Dendritic cell treated with granulocyte-macrophage colony-stimulating factor and Interleukin-4, amounts not matched to agents 40 ng/mL and 50 ng/mL, for 4 days (primary cell): Measurements from ENCODE around the gene TAF15.
A peak's percentile ranks its signal among the peaks of the same experiment; 100 is the strongest.

Experiments
- H3K27ac Mint-ChIP-seq: one replicate; pipeline ENCODE4 v1.8.0; 2022; ENCODE audit warnings: mild to moderate bottlenecking, mixed read lengths
- H3K27me3 Mint-ChIP-seq: one replicate; pipeline ENCODE4 v1.8.0; 2022; ENCODE audit warnings: mild to moderate bottlenecking, mixed read lengths
- H3K36me3 Mint-ChIP-seq: one replicate; pipeline ENCODE4 v1.8.0; 2022; ENCODE audit warnings: low read depth, mixed read lengths
- H3K4me1 Mint-ChIP-seq: one replicate; pipeline ENCODE4 v1.8.0; 2022; ENCODE audit warnings: low read depth, mixed read lengths
- H3K4me3 Mint-ChIP-seq: one replicate; pipeline ENCODE4 v1.8.0; 2022; ENCODE audit warnings: mild to moderate bottlenecking, moderate library complexity, mixed read lengths
- H3K9me3 Mint-ChIP-seq: one replicate; pipeline ENCODE4 v1.8.0; 2022; ENCODE audit warnings: mixed read lengths
- intact Hi-C: fragments of 100-400 bp; cut with micrococcal nuclease; formaldehyde crosslinking; loops from one replicate; pipeline ENCODE4 v1.15.0; 2022

TAF15 gene

GRCh38 chr17:35773679-35774425, 35.4 kb upstream of the TAF15 start:
- H3K9me3 Mint-ChIP-seq = no peaks in the 10 kb centered on the region
- H3K27ac Mint-ChIP-seq = no peak overlapping the region
- H3K4me1 Mint-ChIP-seq = peaks cover 24% of the 10 kb centered on the region
- no peak overlapping the region for H3K4me3 Mint-ChIP-seq
- intact Hi-C loops = no loop called here
- H3K36me3 Mint-ChIP-seq = no peaks in the 10 kb centered on the region
- H3K27me3 Mint-ChIP-seq = peaks cover 35% of the 10 kb centered on the region

- Mint-ChIP-seq H3K27ac (no peak overlapping the region), H3K27me3 (peaks cover 36% of the 10 kb centered on the region), H3K4me1 (peaks cover 24% of the 10 kb centered on the region), H3K4me3 (no peak overlapping the region), H3K9me3 (no peaks in the 10 kb centered on the region), H3K36me3 (no peaks in the 10 kb centered on the region)
- intact Hi-C loops = no loop called here
These were observed 34.8 kb upstream of the TAF15 start for GRCh38 chr17:35774499-35774898.

GRCh38 chr17:35775039-35775438, 34.2 kb upstream of the TAF15 start:
- no peak overlapping the region for H3K4me3 Mint-ChIP-seq
- no peak overlapping the region for H3K27ac Mint-ChIP-seq
- peaks cover 36% of the 10 kb centered on the region for H3K27me3 Mint-ChIP-seq
- peaks cover 24% of the 10 kb centered on the region for H3K4me1 Mint-ChIP-seq
- intact Hi-C loops = no loop called here
- H3K9me3 Mint-ChIP-seq = no peaks in the 10 kb centered on the region
- H3K36me3 Mint-ChIP-seq = no peaks in the 10 kb centered on the region

GRCh38 chr17:35775583-35775982, 33.7 kb upstream of the TAF15 start:
- H3K9me3 Mint-ChIP-seq = no peaks in the 10 kb centered on the region
- no peaks in the 10 kb centered on the region for H3K36me3 Mint-ChIP-seq
- H3K27me3 Mint-ChIP-seq = peaks cover 38% of the 10 kb centered on the region
- no peak overlapping the region for H3K4me3 Mint-ChIP-seq
- peaks cover 24% of the 10 kb centered on the region for H3K4me1 Mint-ChIP-seq
- intact Hi-C loops = no loop called here
- no peak overlapping the region for H3K27ac Mint-ChIP-seq

DNA sequence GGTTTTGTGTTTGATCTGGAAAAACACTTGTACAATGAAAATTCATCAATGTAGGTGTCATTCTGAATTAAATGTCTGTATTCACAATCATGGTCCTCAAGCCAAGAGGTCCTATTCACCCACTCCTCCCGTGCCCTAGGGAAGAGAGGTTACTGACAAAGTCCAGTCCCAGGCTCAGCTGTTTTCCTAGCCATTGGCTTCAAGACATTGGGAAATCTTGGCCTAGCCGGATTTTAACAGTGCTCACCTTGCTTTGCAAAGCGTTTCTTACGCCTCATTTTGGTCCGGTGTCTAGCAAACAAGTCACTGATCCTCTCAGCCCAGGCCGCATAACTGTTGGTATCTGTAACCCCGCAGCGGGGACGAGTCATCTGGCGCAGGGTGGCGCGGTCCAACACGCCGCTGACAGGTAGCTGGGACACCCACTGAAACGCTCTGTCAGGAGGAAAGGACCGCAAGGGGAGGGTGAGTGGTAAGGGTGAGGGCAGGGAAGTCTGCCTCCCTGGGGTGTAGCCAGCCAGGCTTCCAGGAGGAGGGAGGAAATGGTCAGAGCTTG, 30.6 kb upstream of the TAF15 start:
- intact Hi-C loops = no loop called here
- H3K9me3 Mint-ChIP-seq = no peaks in the 10 kb centered on the region
- peaks cover 24% of the 10 kb centered on the region for H3K4me1 Mint-ChIP-seq
- H3K27ac Mint-ChIP-seq = no peak overlapping the region
- H3K27me3 Mint-ChIP-seq = peaks cover 36% of the 10 kb centered on the region
- no peaks in the 10 kb centered on the region for H3K36me3 Mint-ChIP-seq
- no peak overlapping the region for H3K4me3 Mint-ChIP-seq

GRCh38 chr17:35780950-35781349, 28.3 kb upstream of the TAF15 start:
- no peaks in the 10 kb centered on the region for H3K36me3 Mint-ChIP-seq
- no peak overlapping the region for H3K27ac Mint-ChIP-seq

GRCh38 chr17:35784895-35785294, 24.4 kb upstream of the TAF15 start:
- Mint-ChIP-seq H3K4me3 (no peak overlapping the region), H3K27me3 (peaks cover 33% of the 10 kb centered on the region), H3K27ac (no peak overlapping the region), H3K36me3 (no peaks in the 10 kb centered on the region), H3K9me3 (no peaks in the 10 kb centered on the region), H3K4me1 (peaks cover 6% of the 10 kb centered on the region)
- intact Hi-C loops = no loop called here

More at GRCh38 chr17:35780950-35781349, 28.3 kb upstream of the TAF15 start:
- no peaks in the 10 kb centered on the region for H3K9me3 Mint-ChIP-seq
- H3K4me1 Mint-ChIP-seq = peaks cover 19% of the 10 kb centered on the region
- no peak overlapping the region for H3K4me3 Mint-ChIP-seq
- intact Hi-C loops = no loop called here
- peaks cover 24% of the 10 kb centered on the region for H3K27me3 Mint-ChIP-seq

GRCh38 chr17:35786941-35787432, 22.3 kb upstream of the TAF15 start:
- no peak overlapping the region for H3K27ac Mint-ChIP-seq
- no peak overlapping the region for H3K4me3 Mint-ChIP-seq
- H3K36me3 Mint-ChIP-seq = no peaks in the 10 kb centered on the region
- peaks cover 29% of the 10 kb centered on the region for H3K27me3 Mint-ChIP-seq
- H3K9me3 Mint-ChIP-seq = no peaks in the 10 kb centered on the region
- peaks cover 6% of the 10 kb centered on the region for H3K4me1 Mint-ChIP-seq
- intact Hi-C loops = no loop called here

GRCh38 chr17:35788477-35789368, 20.6 kb upstream of the TAF15 start:
- H3K9me3 Mint-ChIP-seq = no peaks in the 10 kb centered on the region
- intact Hi-C loops = no loop called here
- H3K4me1 Mint-ChIP-seq = peaks cover 6% of the 10 kb centered on the region
- no peak overlapping the region for H3K4me3 Mint-ChIP-seq
- H3K36me3 Mint-ChIP-seq = no peaks in the 10 kb centered on the region
- H3K27me3 Mint-ChIP-seq = peaks cover 40% of the 10 kb centered on the region
- no peak overlapping the region for H3K27ac Mint-ChIP-seq

DNA sequence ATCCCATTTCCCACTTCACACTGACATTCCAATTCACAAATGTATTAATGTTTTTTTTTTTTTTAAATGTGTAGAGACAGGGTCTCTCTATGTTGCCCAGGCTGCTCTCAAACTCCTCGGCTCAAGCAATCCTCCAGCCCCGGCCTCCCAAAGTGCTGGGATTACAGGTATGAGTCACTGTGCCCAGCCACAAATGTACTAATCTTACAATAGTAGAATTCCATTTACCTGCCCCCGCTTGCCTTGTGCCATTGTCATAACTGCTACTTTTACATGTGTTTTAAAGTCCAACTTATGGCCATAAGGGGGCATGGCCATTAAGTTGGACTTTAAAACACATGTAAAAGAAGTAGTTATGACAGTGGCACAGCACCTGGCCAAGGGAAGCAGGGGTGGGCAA, 18.4 kb upstream of the TAF15 start:
- no peak overlapping the region for H3K4me3 Mint-ChIP-seq
- no peak overlapping the region for H3K27ac Mint-ChIP-seq
- no peaks in the 10 kb centered on the region for H3K9me3 Mint-ChIP-seq
- peaks cover 59% of the 10 kb centered on the region for H3K27me3 Mint-ChIP-seq
- peaks cover 18% of the 10 kb centered on the region for H3K4me1 Mint-ChIP-seq
- H3K36me3 Mint-ChIP-seq = no peaks in the 10 kb centered on the region
- intact Hi-C loops = no loop called here

- H3K27ac Mint-ChIP-seq = no peak overlapping the region
- intact Hi-C loops = no loop called here
- no peak overlapping the region for H3K4me3 Mint-ChIP-seq
- peaks cover 22% of the 10 kb centered on the region for H3K4me1 Mint-ChIP-seq
- H3K9me3 Mint-ChIP-seq = no peaks in the 10 kb centered on the region
- no peaks in the 10 kb centered on the region for H3K36me3 Mint-ChIP-seq
- peaks cover 68% of the 10 kb centered on the region for H3K27me3 Mint-ChIP-seq
These were observed 17.5 kb upstream of the TAF15 start for GRCh38 chr17:35791681-35792350.

DNA sequence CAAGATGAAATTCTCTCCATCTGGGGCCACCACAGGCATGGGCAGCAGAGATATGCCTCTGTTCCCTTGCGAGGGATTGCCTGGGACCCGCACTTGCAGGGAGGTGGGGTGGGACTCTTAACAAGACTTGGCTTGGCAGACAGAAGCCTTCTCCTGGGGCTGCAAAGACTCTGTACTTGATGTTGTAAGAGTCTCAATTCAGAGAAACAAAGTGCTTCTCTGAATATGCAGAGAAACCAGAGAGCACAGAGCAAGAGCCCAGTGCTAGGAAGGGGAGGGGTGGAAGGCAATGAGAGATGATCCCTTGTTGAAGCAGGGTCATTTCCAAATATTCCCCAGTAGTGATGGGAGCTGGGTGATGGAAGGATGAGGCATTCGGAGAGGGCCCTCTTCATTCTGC, 16.0 kb upstream of the TAF15 start:
- H3K4me3 Mint-ChIP-seq = no peak overlapping the region
- peaks cover 72% of the 10 kb centered on the region for H3K27me3 Mint-ChIP-seq
- peaks cover 22% of the 10 kb centered on the region for H3K4me1 Mint-ChIP-seq
- no peaks in the 10 kb centered on the region for H3K9me3 Mint-ChIP-seq
- H3K36me3 Mint-ChIP-seq = no peaks in the 10 kb centered on the region
- intact Hi-C loops = no loop called here
- H3K27ac Mint-ChIP-seq = no peak overlapping the region

DNA sequence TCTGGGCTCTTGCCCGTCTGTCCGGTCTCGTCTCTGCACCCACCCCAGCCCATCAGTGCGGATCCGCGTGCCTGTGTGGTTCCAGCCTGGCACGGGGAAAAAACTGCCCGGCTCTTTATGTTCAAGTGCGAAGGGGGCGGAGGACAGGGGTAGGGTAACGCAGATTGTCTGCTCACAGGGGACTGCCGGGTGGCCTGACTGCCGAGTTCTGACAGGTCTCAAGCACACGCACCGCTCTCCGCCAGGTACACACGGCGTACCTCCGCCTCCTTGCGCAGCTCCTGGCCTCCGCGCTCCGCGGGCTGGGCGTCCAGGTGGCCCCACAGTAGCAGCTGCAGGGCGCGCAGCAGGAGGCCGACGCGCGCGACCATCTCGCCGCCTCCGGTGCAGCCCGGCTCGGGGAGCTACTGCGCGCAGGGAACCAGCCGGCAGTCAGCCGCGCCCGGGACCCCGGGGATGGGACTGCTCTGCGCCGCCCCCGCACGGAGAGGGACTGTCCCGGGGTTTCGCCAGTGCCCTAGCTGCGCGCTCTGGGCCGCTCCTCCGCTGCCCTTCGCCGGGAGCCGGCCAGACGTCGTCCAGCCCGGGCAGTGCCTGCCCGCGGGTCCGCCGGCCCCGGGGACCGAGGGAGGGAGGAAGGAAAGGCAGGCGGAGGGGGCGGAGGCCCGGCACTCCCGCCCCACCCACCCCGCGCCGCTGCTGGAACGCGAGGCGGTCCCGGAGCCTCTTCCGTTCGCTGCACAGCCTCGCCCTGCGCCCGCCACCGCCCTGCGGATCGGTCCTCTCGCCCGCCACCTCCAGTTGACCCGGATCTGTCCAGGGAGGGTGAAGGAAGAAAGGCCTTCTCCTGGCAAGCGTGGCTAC, 14.0 kb upstream of the TAF15 start, which contains the start of gene MMP28:
TSS of gene MMP28 (minus strand) at position 635 of the 864 bp plus-strand sequence. CDS start at position 371, 264 bp downstream.
- Mint-ChIP-seq H3K27me3 (peaks cover 78% of the 10 kb centered on the region), H3K4me3 (peak within 1 kb of the TSS; percentile 70), H3K36me3 (no peaks in the 10 kb centered on the region), H3K9me3 (no peaks in the 10 kb centered on the region), H3K4me1 (peaks cover 15% of the 10 kb centered on the region), H3K27ac (no peak within 1 kb of the TSS)
- intact Hi-C loops = no loop called here
